H1 (cell line): ENCODE results near the gene SLC30A2. TPM values are rescaled to one million over a fixed set of nuclear protein-coding genes. Genes with fewer than 3 reads are reported as not detected.

Source experiments
- CTCF ChIA-PET: fragments of 300-600 bp; sonication (Branson Sonifier 250); formaldehyde crosslinking; loops from one replicate; lab custom pipeline; 2021; ENCODE audit not compliant: partially characterized antibody; lab: Charles Lee
- POLR2A ChIA-PET: fragments of 300-600 bp; sonication (Branson Sonifier 250); formaldehyde crosslinking; loops from one replicate; lab custom pipeline; 2021; ENCODE audit warnings: inconsistent platforms; ENCODE audit not compliant: partially characterized antibody; lab: Charles Lee
- DNase-seq, 2 experiments: peaks; one replicate each; pipeline versions ENCODE4 v3.0.0 to v3.0.0-alpha.2; 2010 to 2022; ENCODE audit warnings: low spot score in 2 of 2, low read depth in 1 of 2, mixed read lengths in 1 of 2
- FAIRE-seq: peaks from 2 replicates; lab custom pipeline; 2011; peaks lifted over from hg19 to GRCh38; lab: Jason Lieb, UNC
- H2AFZ ChIP-seq: 2 replicates; pipeline ENCODE4 v1.8.1; 2012; ENCODE audit warnings: low read length, inconsistent platforms
- H2AK5ac ChIP-seq: 2 replicates; pipeline ENCODE4 v1.6.1; 2013; ENCODE audit warnings: low read depth, low read length
- H2BK120ac ChIP-seq: replicated peaks from 2 replicates; pipeline ENCODE3; 2013; ENCODE audit warnings: low read depth, low read length, inconsistent platforms
- H2BK12ac ChIP-seq: 2 replicates; pipeline ENCODE4 v1.6.1; 2013; ENCODE audit warnings: low read depth, low read length
- H2BK15ac ChIP-seq: 2 replicates; pipeline ENCODE4 v1.6.1; 2013; ENCODE audit warnings: low read length
- H2BK20ac ChIP-seq: 2 replicates; pipeline ENCODE4 v1.6.1; 2013; ENCODE audit warnings: low read length
- H2BK5ac ChIP-seq: 2 replicates; pipeline ENCODE4 v1.6.1; 2013; ENCODE audit warnings: low read depth, low read length
- H3K14ac ChIP-seq: 2 replicates; pipeline ENCODE4 v1.6.1; 2013; ENCODE audit warnings: inconsistent platforms; ENCODE audit not compliant: insufficient read length
- H3K18ac ChIP-seq: 2 replicates; pipeline ENCODE4 v1.6.1; 2013; ENCODE audit warnings: low read length; ENCODE audit errors: extremely low read depth
- H3K23ac ChIP-seq: 2 replicates; pipeline ENCODE4 v1.6.1; 2013; ENCODE audit warnings: inconsistent platforms; ENCODE audit not compliant: insufficient read length
- H3K23me2 ChIP-seq: 2 replicates; pipeline ENCODE4 v1.6.1; 2013; ENCODE audit warnings: low read depth, low read length
- H3K27ac ChIP-seq: 2 replicates; pipeline ENCODE4 v1.6.1; 2011; ENCODE audit warnings: low read depth, low read length, inconsistent platforms
- H3K27me3 ChIP-seq, 4 experiments: replicated peaks in 1 of 4; 1 replicate in 1 of 4; 2 replicates in 3 of 4; pipeline versions ENCODE4 v1.6.1 to v1.8.1; 2011 to 2013; ENCODE audit warnings: low read length in 3 of 4, mild to moderate bottlenecking in 3 of 4, inconsistent platforms in 2 of 4, mixed read lengths in 2 of 4, moderate library complexity in 1 of 4; ENCODE audit not compliant: control insufficient read depth in 3 of 4, insufficient read depth in 3 of 4; ENCODE audit errors: extremely low read depth in 1 of 4
- H3K36me3 ChIP-seq, 4 experiments: 2 replicates each; pipeline versions ENCODE4 v1.6.1 to v1.8.1; 2011 to 2013; ENCODE audit warnings: mild to moderate bottlenecking in 4 of 4, low read length in 3 of 4, moderate library complexity in 2 of 4, control low read depth in 1 of 4, inconsistent platforms in 1 of 4; ENCODE audit not compliant: insufficient read depth in 4 of 4, control insufficient read depth in 2 of 4
- H3K4ac ChIP-seq: replicated peaks from 2 replicates; pipeline ENCODE3; 2013; ENCODE audit warnings: low read length, low read depth, mixed read lengths, inconsistent platforms; ENCODE audit not compliant: insufficient read length
- H3K4me1 ChIP-seq, 4 experiments: replicated peaks in 1 of 4; 1 replicate in 1 of 4; 2 replicates in 3 of 4; pipeline versions ENCODE4 v1.6.1 to v1.8.1; 2011 to 2013; ENCODE audit warnings: low read length in 3 of 4, inconsistent platforms in 2 of 4, mixed read lengths in 1 of 4; ENCODE audit not compliant: insufficient read depth in 4 of 4, control insufficient read depth in 3 of 4
- H3K4me2 ChIP-seq, 2 experiments: 2 replicates each; pipeline versions ENCODE4 v1.6.1 to v1.8.1; 2011 to 2013; ENCODE audit warnings: low read depth in 2 of 2, low read length in 2 of 2, control low read depth in 1 of 2, inconsistent platforms in 1 of 2, mild to moderate bottlenecking in 1 of 2; ENCODE audit not compliant: insufficient read depth in 1 of 2
- H3K4me3 ChIP-seq, 4 experiments: fragments of 200-600, 300-600 bp in 1 of 4; sonication (generic), shearing (Covaris generic), sonication (Bioruptor Twin) in 1 of 4; 2 replicates each; pipeline versions ENCODE4 v1.5.1 to v1.8.1; 2011 to 2016; ENCODE audit warnings: low read length in 4 of 4, low read depth in 3 of 4, control low read depth in 2 of 4, inconsistent platforms in 2 of 4, mild to moderate bottlenecking in 2 of 4, mixed read lengths in 1 of 4, moderate library complexity in 1 of 4; ENCODE audit not compliant: insufficient read depth in 2 of 4; ENCODE audit errors: extremely low read depth in 1 of 4
- H3K56ac ChIP-seq: replicated peaks from 2 replicates; pipeline ENCODE3; 2013; ENCODE audit warnings: low read depth, mild to moderate bottlenecking, mixed read lengths, low read length, inconsistent platforms; ENCODE audit not compliant: insufficient read length
- H3K79me1 ChIP-seq: 2 replicates; pipeline ENCODE4 v1.6.1; 2013; ENCODE audit warnings: low read depth, low read length, control low read depth
- H3K79me2 ChIP-seq, 2 experiments: 2 replicates each; pipeline versions ENCODE4 v1.6.1 to v1.8.1; 2012 to 2013; ENCODE audit warnings: low read length in 2 of 2, mild to moderate bottlenecking in 2 of 2, inconsistent platforms in 1 of 2; ENCODE audit not compliant: insufficient read depth in 2 of 2, control insufficient read depth in 1 of 2
- H3K9ac ChIP-seq, 4 experiments: replicated peaks in 1 of 4; 1 replicate in 1 of 4; 2 replicates in 3 of 4; pipeline versions ENCODE4 v1.6.1 to v1.8.1; 2011 to 2013; ENCODE audit warnings: low read depth in 3 of 4, low read length in 3 of 4, control low read depth in 2 of 4, mild to moderate bottlenecking in 2 of 4, moderate library complexity in 2 of 4, inconsistent platforms in 1 of 4; ENCODE audit errors: extremely low read depth in 1 of 4
- H3K9me3 ChIP-seq, 2 experiments: 2 replicates each; pipeline versions ENCODE4 v1.6.1 to v1.8.1; 2012 to 2013; ENCODE audit warnings: mild to moderate bottlenecking in 2 of 2, moderate library complexity in 2 of 2, control low read depth in 1 of 2, inconsistent platforms in 1 of 2, low read depth in 1 of 2, low read length in 1 of 2, mixed read lengths in 1 of 2; ENCODE audit not compliant: insufficient read depth in 2 of 2
- H4K20me1 ChIP-seq, 2 experiments: replicated peaks in 1 of 2; 2 replicates each; pipeline versions ENCODE3 to v1.8.1; 2011 to 2013; ENCODE audit warnings: inconsistent platforms in 2 of 2, low read length in 2 of 2, mild to moderate bottlenecking in 1 of 2; ENCODE audit not compliant: insufficient read depth in 2 of 2, control insufficient read depth in 1 of 2
- H4K5ac ChIP-seq: 2 replicates; pipeline ENCODE4 v1.6.1; 2013; ENCODE audit warnings: low read length, low read depth, mixed read lengths, inconsistent platforms; ENCODE audit not compliant: insufficient read length
- H4K8ac ChIP-seq: 2 replicates; pipeline ENCODE4 v1.8.0; 2013; ENCODE audit warnings: mild to moderate bottlenecking, moderate library complexity, low read length, inconsistent platforms; ENCODE audit not compliant: insufficient read depth; ENCODE audit errors: extremely low read depth
- H4K91ac ChIP-seq: replicated peaks from 2 replicates; pipeline ENCODE3; 2013; ENCODE audit warnings: low read length, mixed read lengths, inconsistent platforms; ENCODE audit not compliant: insufficient read length
- BACH1 ChIP-seq: IDR thresholded peaks from 2 replicates; pipeline ENCODE4 v1.6.1; 2012; ENCODE audit warnings: low read length, improper control_type of control experiment
- CHD2 ChIP-seq: IDR thresholded peaks from 2 replicates; pipeline ENCODE4 v1.6.1; 2012; ENCODE audit warnings: low read length, improper control_type of control experiment
- RNF2 ChIP-seq: fragments of 200-900, 300-1000 bp; sonication (generic); IDR thresholded peaks from 2 replicates; pipeline ENCODE4 v1.7.1; 2016; ENCODE audit warnings: borderline replicate concordance, low read depth, mild to moderate bottlenecking, antibody characterized with exemption, low read length; ENCODE audit not compliant: poor library complexity, severe bottlenecking; ENCODE audit errors: missing control alignments
- SUZ12 ChIP-seq: fragments of 200-600 bp; sonication (generic); IDR thresholded peaks from 2 replicates; pipeline ENCODE4 v1.6.1; 2012; ENCODE audit warnings: mild to moderate bottlenecking, inconsistent platforms, low read length, moderate library complexity, mixed read lengths
- TAF7 ChIP-seq: optimal IDR thresholded peaks from 2 replicates; pipeline ENCODE3; 2011; ENCODE audit warnings: low read depth, mild to moderate bottlenecking, inconsistent platforms, low read length, moderate library complexity, borderline replicate concordance
- WGBS, 2 experiments: shearing (Covaris generic) in 1 of 2; methylation state at CpG; one replicate each; pipeline versions ENCODE4 v1.1.6 to v1.1.7; 2013 to 2015; ENCODE audit warnings: low lambda C conversion rate in 2 of 2, mixed read lengths in 2 of 2, inconsistent platforms in 1 of 2, low coverage in 1 of 2, missing lambda C conversion rate in 1 of 2; ENCODE audit not compliant: insufficient replicate concordance in 2 of 2, insufficient coverage in 1 of 2, insufficient read length in 1 of 2; ENCODE audit errors: extremely low coverage in 1 of 2, missing lambda C conversion rate in 1 of 2; 5-methylcytosine and 5-hydroxymethylcytosine counted together
- polyA plus RNA-seq, 7 experiments: library from polyadenylated mRNA; depleted of rRNA in 3 of 7; stranded (reverse) in 5 of 7; unstranded in 2 of 7; fragments of >200 nt in 5 of 7; fragments of 200-250 nt in 2 of 7; gene quantifications; 1 replicate in 5 of 7; 2 replicates in 1 of 7; 4 replicates in 1 of 7; pipeline versions ENCODE4 v1.2.1 to v1.2.3, GENCODE V29; 2011 to 2013; ENCODE audit warnings: missing spikeins in 2 of 7, mixed read lengths in 2 of 7
- total RNA-seq: library from RNA; stranded (reverse); fragmentation: NEBNext Ultra II Directional; extraction: Animal tissue kit (Norgen Biotek cat#: 25700); gene quantifications from 2 replicates; pipeline ENCODE4 v1.2.1, GENCODE V29; 2021
- TF ChIP-seq, protein P1 (sequence below): IDR thresholded peaks from 2 replicates; pipeline ENCODE4 v1.6.1; 2011; ENCODE audit warnings: low read depth, mild to moderate bottlenecking, low read length; ENCODE audit not compliant: insufficient read depth

The SLC30A2 gene
- total and polyA plus RNA-seq, 2 of the 8 experiments (the other 6 are each of a cell fraction or from before 2014, with no cell fraction given), result 0.19 to 0.76 TPM

DNA sequence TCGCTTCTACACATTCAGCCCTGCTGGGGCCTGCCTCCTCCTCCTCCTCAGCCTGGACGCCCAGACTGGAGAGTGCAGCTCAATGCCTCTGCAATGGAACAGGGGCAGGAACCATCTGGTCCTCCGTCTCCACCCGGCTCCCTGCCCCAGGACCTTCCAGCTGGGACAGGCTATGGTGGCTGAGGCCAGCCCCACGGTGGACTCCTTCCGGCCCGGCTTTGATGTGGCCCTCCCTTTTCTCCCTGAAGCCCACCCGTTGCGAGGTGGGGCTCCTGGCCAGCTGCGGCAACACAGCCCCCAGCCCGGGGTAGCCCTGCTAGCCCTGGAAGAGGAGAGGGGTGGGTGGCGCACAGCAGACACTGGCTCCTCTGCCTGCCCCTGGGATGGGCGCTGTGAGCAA, 22.9 kb downstream of the SLC30A2 start:
- H4K5ac ChIP-seq, result no peak overlapping the region
- ChIA-PET POLR2A (interaction anchor here (0.7 to 1.9 kb wide), 2 partner anchors 10 to 1635 kb away, joined by 3 to 5 read pairs; no protein-coding TSS in a partner anchor), CTCF (interaction anchor here (1.8 to 6.4 kb wide), 3 partner anchors 11 to 127 kb away, joined by 12 to 46 read pairs (median 12); no protein-coding TSS in a partner anchor)
- no peak overlapping the region for H3K27ac ChIP-seq
- H3K36me3 ChIP-seq, result no peaks in the 10 kb centered on the region
- no peak overlapping the region for H2BK12ac ChIP-seq
- TF ChIP-seq, protein P1, sequence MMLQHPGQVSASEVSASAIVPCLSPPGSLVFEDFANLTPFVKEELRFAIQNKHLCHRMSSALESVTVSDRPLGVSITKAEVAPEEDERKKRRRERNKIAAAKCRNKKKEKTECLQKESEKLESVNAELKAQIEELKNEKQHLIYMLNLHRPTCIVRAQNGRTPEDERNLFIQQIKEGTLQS, result no peak
- TF ChIP-seq TAF7, result no peak
- TF ChIP-seq BACH1, result no peak
- TF ChIP-seq SUZ12, result no peak
- TF ChIP-seq CHD2, result no peak
- TF ChIP-seq RNF2, result no peak
- peaks cover 0 to 16% (median 12%) of the 10 kb centered on the region in 4 experiments; a peak in 6 of 7 replicates for H3K4me1 ChIP-seq
- no peak overlapping the region for H4K91ac ChIP-seq
- DNase-seq (no peak), FAIRE-seq (no peak)
- H3K4ac ChIP-seq, result no peak overlapping the region
- no peak overlapping the region for H2AFZ ChIP-seq
- H2BK20ac ChIP-seq, result no peak overlapping the region
- no peak overlapping the region for H3K14ac ChIP-seq
- H3K4me2 ChIP-seq, result no peak overlapping the region; a peak in 1 of 4 replicates
- no peak overlapping the region for H2AK5ac ChIP-seq
- H3K9me3 ChIP-seq, result no peaks in the 10 kb centered on the region
- H2BK15ac ChIP-seq, result no peak overlapping the region
- no peak overlapping the region for H2BK5ac ChIP-seq
- 83% methylated on average over 7 of the region's 13 CpGs; no CpG with 5 or more reads in 1 of the 2 experiments for WGBS, 2 experiments
- no peak overlapping the region for H3K23ac ChIP-seq
- H3K79me2 ChIP-seq, result no peaks in the 10 kb centered on the region
- no peak overlapping the region for H3K18ac ChIP-seq
- H3K9ac ChIP-seq, result no peak overlapping the region
- no peaks in the 10 kb centered on the region for H3K27me3 ChIP-seq
- no peak overlapping the region for H4K8ac ChIP-seq
- no peak overlapping the region for H3K4me3 ChIP-seq
- no peaks in the 10 kb centered on the region for H3K79me1 ChIP-seq
- H4K20me1 ChIP-seq, result no peaks in the 10 kb centered on the region
- H3K56ac ChIP-seq, result no peak overlapping the region
- H2BK120ac ChIP-seq, result no peak overlapping the region
- peaks cover 3% of the 10 kb centered on the region; the same call in 1 of the 2 replicates for H3K23me2 ChIP-seq
